ENCODE data around the gene CETN3. TPM values are rescaled to one million over a fixed set of nuclear protein-coding genes. Genes with fewer than 3 reads are reported as not detected.

CETN3 gene
- total RNA-seq, 1 experiment from 2014 or later: 42.8 TPM

- Histone ChIP-seq H3K9ac (ENCODE audit: low read length) (no peak overlapping the region), H4K20me1 (ENCODE audit: insufficient read depth) (no peaks in the 10 kb centered on the region), H3K4me2 (ENCODE audit: low read length) (no peak overlapping the region), H3K27ac (ENCODE audit: low read depth, low read length) (no peak overlapping the region), H2AFZ (ENCODE audit: low read depth, low read length, poor library complexity, severe bottlenecking) (no peak overlapping the region), H3K79me2 (ENCODE audit: insufficient read depth, low read length) (no peaks in the 10 kb centered on the region), H3K4me3 (replicated peaks in 1 of 2; ENCODE audit: low read depth in 1 of 2, low read length in 2 of 2) (no peak overlapping the region), H3K9me2 (ENCODE audit: insufficient read depth) (no peaks in the 10 kb centered on the region), H3K9me3 (ENCODE audit: control insufficient read depth in 1 of 2, insufficient read depth in 1 of 2, low read depth in 1 of 2, low read length in 2 of 2) (no peaks in the 10 kb centered on the region), H3K36me3 (ENCODE audit: control insufficient read depth in 1 of 2, insufficient read depth in 2 of 2, low read length in 2 of 2) (no peaks in the 10 kb centered on the region), H3K27me3 (ENCODE audit: insufficient read depth, low read length) (no peaks in the 10 kb centered on the region), H3K4me1 (ENCODE audit: control insufficient read depth in 1 of 2, insufficient read depth in 2 of 2, low read length in 2 of 2) (no peaks in the 10 kb centered on the region)
- ATAC-seq (no peak), DNase-seq (ENCODE audit: low read depth, low spot score) (no peak)
- ChIA-PET POLR2A (no interaction called here), RAD21 (ENCODE audit: low non-redundant PET in 1 of 2, low total read pairs in 2 of 2, uncharacterized antibody in 2 of 2, unreplicated experiment in 2 of 2) (no interaction called here), CTCF (no interaction called here)
- intact Hi-C loops (cut with micrococcal nuclease): loop anchor here (10.0 kb wide), 1 partner anchor 1657 kb away; no protein-coding TSS in a partner anchor
- TF ChIP-seq SIN3A (IDR thresholded peaks at IDR 0.05; ENCODE audit: low read depth): no peak
- no peak for TF ChIP-seq TCF7L2 (IDR thresholded peaks at IDR 0.05; ENCODE audit: borderline replicate concordance, extremely low read depth, insufficient read depth, insufficient read length)
- TF ChIP-seq CBX3 (IDR thresholded peaks at IDR 0.05; ENCODE audit: low read depth): no peak
- TF ChIP-seq ZBTB33 (IDR thresholded peaks at IDR 0.05; ENCODE audit: extremely low read depth, insufficient replicate concordance, low read length): no peak
- no peak for TF ChIP-seq POLR2AphosphoS5 (IDR thresholded peaks at IDR 0.05; ENCODE audit: low read depth, low read length)
- no peak for TF ChIP-seq POLR2A (IDR thresholded peaks at IDR 0.05; ENCODE audit: borderline replicate concordance, extremely low read depth, insufficient read depth, insufficient read length)
- TF ChIP-seq YY1 (IDR thresholded peaks at IDR 0.05; ENCODE audit: extremely low read depth, insufficient replicate concordance, low read depth, low read length): no peak
- no peak for TF ChIP-seq ZNF274 (IDR thresholded peaks at IDR 0.05; ENCODE audit: low read depth, low read length)
- TF ChIP-seq CEBPB (IDR thresholded peaks at IDR 0.05; ENCODE audit: low read depth): no peak
- no peak for TF ChIP-seq EZH2 (IDR thresholded peaks at IDR 0.05)
- no peak for TF ChIP-seq EZH2phosphoT487 (IDR thresholded peaks at IDR 0.05; ENCODE audit: borderline replicate concordance)
- no peak for TF ChIP-seq CTCF (IDR thresholded peaks at IDR 0.05 in 2 of 3, conservative IDR thresholded peaks at IDR 0.05 in 1 of 3; ENCODE audit: borderline replicate concordance in 1 of 3, insufficient read depth in 1 of 3, low read depth in 2 of 3, low read length in 2 of 3)
- no peak for TF ChIP-seq SRF (IDR thresholded peaks at IDR 0.05; ENCODE audit: low read depth)
- no peak for TF ChIP-seq REST (IDR thresholded peaks at IDR 0.05; ENCODE audit: low read depth)
- TF ChIP-seq RAD21 (IDR thresholded peaks at IDR 0.05; ENCODE audit: low read depth): no peak
- TF ChIP-seq MAX (IDR thresholded peaks at IDR 0.05): no peak
- no peak for TF ChIP-seq ELF1 (IDR thresholded peaks at IDR 0.05; ENCODE audit: borderline replicate concordance, low read depth)
- TF ChIP-seq ATF3 (IDR thresholded peaks at IDR 0.05): no peak
- TF ChIP-seq ZFX (IDR thresholded peaks at IDR 0.05): no peak
- TF ChIP-seq FOSL1 (IDR thresholded peaks at IDR 0.05; ENCODE audit: low read depth): no peak
- BruUV-seq (replicated peaks): no TSS peak
Measured at GRCh38 chr5:90381213-90381929, 28.2 kb downstream of the CETN3 start.
